Measurements from ENCODE around the gene VSTM1.
"Not testable (repeated sequence)": the region's sequence is repeated elsewhere in the genome, so short reads cannot be mapped to it uniquely, and the experiment has no call there.

Gene VSTM1

DNA sequence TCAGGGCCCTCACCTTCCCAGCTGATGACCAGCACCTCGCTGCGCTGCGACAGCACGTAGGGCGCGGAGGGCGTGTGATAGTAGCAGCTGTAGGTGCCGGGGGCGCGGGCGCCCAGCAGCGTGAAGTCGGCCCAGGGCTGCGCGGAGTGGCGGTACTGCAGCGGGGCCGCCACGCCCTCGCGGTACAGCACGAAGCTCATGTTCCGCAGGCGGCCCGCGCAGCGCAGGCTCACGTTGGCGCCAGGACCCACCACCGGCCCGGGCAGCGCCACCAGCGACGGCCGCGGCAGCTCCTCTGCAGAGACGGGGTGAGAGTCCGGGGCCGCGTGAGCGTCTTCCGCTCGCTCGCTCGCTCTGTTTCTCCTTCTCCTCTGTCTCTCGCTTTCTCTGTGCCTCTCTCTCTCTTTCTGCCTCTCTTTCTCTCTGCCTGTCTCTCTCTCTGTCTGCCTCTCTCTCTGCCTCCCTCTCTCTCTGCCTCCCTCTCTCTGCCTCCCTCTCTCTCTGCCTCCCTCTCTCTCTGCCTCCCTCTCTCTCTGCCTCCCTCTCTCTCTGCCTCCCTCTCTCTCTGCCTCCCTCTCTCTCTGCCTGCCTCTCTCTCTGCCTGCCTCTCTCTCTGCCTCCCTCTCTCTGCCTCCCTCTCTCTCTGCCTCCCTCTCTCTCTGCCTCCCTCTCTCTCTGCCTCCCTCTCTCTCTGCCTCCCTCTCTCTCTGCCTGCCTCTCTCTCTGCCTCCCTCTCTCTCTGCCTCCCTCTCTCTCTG is 32.3 kb upstream of the VSTM1 start:
- not testable (repeated sequence) for H2AK5ac ChIP-seq (ENCODE audit: low read length); H3K4me1 ChIP-seq (ENCODE audit: control insufficient read depth in 1 of 2, insufficient read depth in 2 of 2, low read length in 2 of 2); H3K18ac ChIP-seq (ENCODE audit: low read length); H3K14ac ChIP-seq (ENCODE audit: low read length); H3K27ac ChIP-seq (ENCODE audit: low read depth, low read length); H3K23ac ChIP-seq (ENCODE audit: low read length); H3K36me3 ChIP-seq (ENCODE audit: control insufficient read depth in 1 of 2, insufficient read depth in 2 of 2, low read length in 2 of 2); H2BK120ac ChIP-seq (ENCODE audit: insufficient read depth, low read length, poor library complexity); H3K4ac ChIP-seq (ENCODE audit: low read depth, low read length); H4K12ac ChIP-seq (ENCODE audit: low read depth, low read length); H2BK12ac ChIP-seq (ENCODE audit: low read length); H2BK5ac ChIP-seq (ENCODE audit: low read depth, low read length, poor library complexity); H4K91ac ChIP-seq (ENCODE audit: low read depth, low read length); H3K79me2 ChIP-seq (ENCODE audit: control insufficient read depth, insufficient read depth, low read length, poor library complexity); H3K27me3 ChIP-seq (ENCODE audit: insufficient read depth, low read length); H3K79me1 ChIP-seq (ENCODE audit: low read length); H3K9ac ChIP-seq (ENCODE audit: low read length); H3K9me3 ChIP-seq (ENCODE audit: insufficient read depth, low read depth, low read length)
- H2AFZ ChIP-seq (ENCODE audit: insufficient read depth, low read length, poor library complexity), result peak overlapping the region; percentile 32
- peak overlapping the region; percentile 43 for H3K4me3 ChIP-seq (ENCODE audit: low read depth, low read length)
- H3K4me2 ChIP-seq (ENCODE audit: low read length), result peak overlapping the region; percentile 79
- peak overlapping the region; percentile 14 for H4K8ac ChIP-seq (ENCODE audit: low read depth, low read length)
- no CpG with 5 or more reads among the region's 46 CpGs for WGBS (ENCODE audit: extremely low coverage, insufficient coverage, insufficient read length)
- peak in 1 of 2 donors; percentile 32 for DNase-seq

DNA sequence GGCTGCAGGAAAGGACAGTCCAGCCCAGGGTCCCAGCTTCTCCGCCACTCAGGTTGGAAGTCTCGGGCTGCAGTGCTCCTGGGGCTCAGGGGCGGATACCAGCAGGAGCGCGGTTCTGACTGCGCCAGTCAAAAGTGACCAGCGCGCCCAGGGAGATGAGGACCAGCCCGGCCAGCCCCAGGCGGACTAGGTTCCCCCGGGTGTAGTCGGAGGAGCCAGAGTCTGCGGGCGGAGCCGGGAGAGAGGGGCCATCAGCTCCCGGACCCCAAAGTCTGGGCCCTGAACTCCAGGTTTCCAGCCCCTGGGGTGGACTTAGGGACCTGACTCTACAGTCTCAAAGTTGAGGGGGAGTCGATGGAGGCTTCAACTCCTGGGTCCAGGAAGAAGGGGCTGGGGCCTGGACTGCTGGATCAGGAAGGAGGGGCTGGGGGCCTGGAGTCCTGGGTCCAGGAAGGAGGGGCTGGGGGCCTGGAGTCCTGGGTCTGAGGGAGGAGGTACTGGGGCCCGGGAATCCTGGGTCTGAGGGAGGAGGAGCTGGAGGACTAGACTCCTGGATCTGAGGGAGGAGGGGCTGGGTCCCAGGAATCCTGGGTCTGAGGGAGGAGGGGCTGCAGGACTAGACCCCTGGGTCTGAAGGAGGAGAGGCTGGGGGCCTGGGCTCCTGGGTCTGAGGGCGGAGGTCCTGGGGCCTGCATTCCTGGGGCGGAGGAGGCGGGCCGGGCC is 31.6 kb upstream of the VSTM1 start:
- Histone ChIP-seq H3K4me1 (ENCODE audit: control insufficient read depth in 1 of 2, insufficient read depth in 2 of 2, low read length in 2 of 2) (peaks cover 3 to 6% of the 10 kb centered on the region in 2 experiments), H3K9ac (ENCODE audit: low read length) (no peak overlapping the region), H4K91ac (ENCODE audit: low read depth, low read length) (no peak overlapping the region), H3K79me2 (ENCODE audit: control insufficient read depth, insufficient read depth, low read length, poor library complexity) (no peaks in the 10 kb centered on the region), H4K8ac (ENCODE audit: low read depth, low read length) (peak overlapping the region; percentile 14), H3K23ac (ENCODE audit: low read length) (no peak overlapping the region), H3K4me3 (ENCODE audit: low read depth, low read length) (no peak overlapping the region), H2AK5ac (ENCODE audit: low read length) (no peak overlapping the region), H3K27ac (ENCODE audit: low read depth, low read length) (no peak overlapping the region), H2BK5ac (ENCODE audit: low read depth, low read length, poor library complexity) (no peak overlapping the region), H2BK12ac (ENCODE audit: low read length) (no peak overlapping the region), H3K36me3 (ENCODE audit: control insufficient read depth in 1 of 2, insufficient read depth in 2 of 2, low read length in 2 of 2) (no peaks in the 10 kb centered on the region), H3K18ac (ENCODE audit: low read length) (no peak overlapping the region), H3K27me3 (ENCODE audit: insufficient read depth, low read length) (peaks cover 5% of the 10 kb centered on the region), H2BK120ac (ENCODE audit: insufficient read depth, low read length, poor library complexity) (no peak overlapping the region), H4K12ac (ENCODE audit: low read depth, low read length) (no peak overlapping the region), H3K4me2 (ENCODE audit: low read length) (peak overlapping the region; percentile 79), H3K79me1 (ENCODE audit: low read length) (no peaks in the 10 kb centered on the region), H2AFZ (ENCODE audit: insufficient read depth, low read length, poor library complexity) (no peak overlapping the region), H3K9me3 (ENCODE audit: insufficient read depth, low read depth, low read length) (peaks cover 7% of the 10 kb centered on the region), H3K4ac (ENCODE audit: low read depth, low read length) (no peak overlapping the region), H3K14ac (ENCODE audit: low read length) (no peak overlapping the region)
- no peak for DNase-seq
- no CpG with 5 or more reads among the region's 22 CpGs for WGBS (ENCODE audit: extremely low coverage, insufficient coverage, insufficient read length)

DNA sequence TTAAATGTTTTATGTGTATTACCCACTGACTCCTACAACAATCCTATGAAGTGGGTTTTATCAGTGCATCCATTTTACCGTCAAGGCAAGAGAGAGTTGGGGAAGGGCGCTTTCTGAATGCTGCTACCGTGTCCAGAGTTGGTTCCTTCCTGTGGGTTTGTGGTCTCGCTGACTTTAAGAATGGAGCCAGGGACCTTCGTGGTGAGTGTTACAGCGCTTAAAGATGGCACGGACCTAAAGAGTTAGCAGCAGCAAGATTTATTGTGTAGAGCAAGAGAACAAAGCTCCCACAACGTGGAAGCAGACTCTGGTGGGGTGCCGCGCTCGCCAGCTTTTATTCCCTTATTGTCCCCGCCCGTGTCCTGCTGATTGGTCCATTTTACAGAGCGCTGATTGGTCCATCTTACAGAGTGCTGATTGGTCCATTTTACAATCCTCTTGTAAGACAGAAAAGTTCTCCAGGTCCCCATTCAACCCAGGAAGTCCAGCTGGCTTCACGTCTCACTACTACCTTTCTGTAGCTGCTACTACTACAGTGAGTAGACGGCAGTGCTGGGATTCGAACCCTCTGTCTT is 30.8 kb upstream of the VSTM1 start:
- H2BK5ac ChIP-seq (ENCODE audit: low read depth, low read length, poor library complexity), result no peak overlapping the region
- no peak overlapping the region for H2BK120ac ChIP-seq (ENCODE audit: insufficient read depth, low read length, poor library complexity)
- no peak overlapping the region for H3K14ac ChIP-seq (ENCODE audit: low read length)
- H3K18ac ChIP-seq (ENCODE audit: low read length), result no peak overlapping the region
- no peak overlapping the region for H2AK5ac ChIP-seq (ENCODE audit: low read length)
- H3K4me1 ChIP-seq (ENCODE audit: control insufficient read depth in 1 of 2, insufficient read depth in 2 of 2, low read length in 2 of 2), result peaks cover 3 to 6% of the 10 kb centered on the region in 2 experiments
- H3K27me3 ChIP-seq (ENCODE audit: insufficient read depth, low read length), result peaks cover 5% of the 10 kb centered on the region
- no peaks in the 10 kb centered on the region for H3K36me3 ChIP-seq (ENCODE audit: control insufficient read depth in 1 of 2, insufficient read depth in 2 of 2, low read length in 2 of 2)
- no peak overlapping the region for H3K9ac ChIP-seq (ENCODE audit: low read length)
- H2BK12ac ChIP-seq (ENCODE audit: low read length), result no peak overlapping the region
- H4K8ac ChIP-seq (ENCODE audit: low read depth, low read length), result no peak overlapping the region
- H3K23ac ChIP-seq (ENCODE audit: low read length), result no peak overlapping the region
- no peak overlapping the region for H3K27ac ChIP-seq (ENCODE audit: low read depth, low read length)
- no peak overlapping the region for H2AFZ ChIP-seq (ENCODE audit: insufficient read depth, low read length, poor library complexity)
- no peaks in the 10 kb centered on the region for H3K79me1 ChIP-seq (ENCODE audit: low read length)
- no peak overlapping the region for H4K12ac ChIP-seq (ENCODE audit: low read depth, low read length)
- H3K4me2 ChIP-seq (ENCODE audit: low read length), result no peak overlapping the region
- H3K4me3 ChIP-seq (ENCODE audit: low read depth, low read length), result no peak overlapping the region
- H4K91ac ChIP-seq (ENCODE audit: low read depth, low read length), result no peak overlapping the region
- H3K4ac ChIP-seq (ENCODE audit: low read depth, low read length), result no peak overlapping the region
- H3K9me3 ChIP-seq (ENCODE audit: insufficient read depth, low read depth, low read length), result peaks cover 7% of the 10 kb centered on the region
- no peak for DNase-seq
- H3K79me2 ChIP-seq (ENCODE audit: control insufficient read depth, insufficient read depth, low read length, poor library complexity), result no peaks in the 10 kb centered on the region
- no CpG with 5 or more reads among the region's 17 CpGs for WGBS (ENCODE audit: extremely low coverage, insufficient coverage, insufficient read length)

DNA sequence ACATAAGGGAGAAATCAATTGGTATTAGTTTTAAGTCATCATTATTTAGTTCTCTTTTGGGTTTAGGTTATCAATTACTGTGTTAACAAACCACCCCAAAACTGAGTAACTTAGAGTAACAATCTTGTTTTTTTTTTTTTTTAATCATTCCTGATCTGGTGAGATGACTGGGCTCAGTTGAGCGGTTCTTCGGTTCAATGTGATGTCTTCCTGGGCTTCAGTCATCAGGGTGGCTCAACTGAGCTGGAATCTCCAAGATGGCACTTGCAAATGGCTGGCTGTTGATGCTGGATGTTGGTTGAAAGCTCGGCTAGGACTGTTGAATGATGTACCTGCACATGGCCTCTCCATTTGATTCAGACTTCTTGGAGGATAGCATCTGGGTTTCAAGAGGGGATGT is 20.7 kb upstream of the VSTM1 start:
- H2AK5ac ChIP-seq (ENCODE audit: low read length), result no peak overlapping the region
- no peak for DNase-seq
- no peak overlapping the region for H3K4me3 ChIP-seq (ENCODE audit: low read depth, low read length)
- no peak overlapping the region for H3K14ac ChIP-seq (ENCODE audit: low read length)
- no peaks in the 10 kb centered on the region for H3K36me3 ChIP-seq (ENCODE audit: control insufficient read depth in 1 of 2, insufficient read depth in 2 of 2, low read length in 2 of 2)
- H3K23ac ChIP-seq (ENCODE audit: low read length), result no peak overlapping the region
- H3K4ac ChIP-seq (ENCODE audit: low read depth, low read length), result no peak overlapping the region
- H3K27ac ChIP-seq (ENCODE audit: low read depth, low read length), result no peak overlapping the region
- no peaks in the 10 kb centered on the region for H3K4me1 ChIP-seq (ENCODE audit: control insufficient read depth in 1 of 2, insufficient read depth in 2 of 2, low read length in 2 of 2)
- H2AFZ ChIP-seq (ENCODE audit: insufficient read depth, low read length, poor library complexity), result no peak overlapping the region
- H3K27me3 ChIP-seq (ENCODE audit: insufficient read depth, low read length), result no peaks in the 10 kb centered on the region
- no CpG with 5 or more reads among the region's 3 CpGs for WGBS (ENCODE audit: extremely low coverage, insufficient coverage, insufficient read length)
- H3K18ac ChIP-seq (ENCODE audit: low read length), result no peak overlapping the region
- H3K9me3 ChIP-seq (ENCODE audit: insufficient read depth, low read depth, low read length), result peaks cover 7% of the 10 kb centered on the region
- no peak overlapping the region for H2BK5ac ChIP-seq (ENCODE audit: low read depth, low read length, poor library complexity)
- no peak overlapping the region for H3K9ac ChIP-seq (ENCODE audit: low read length)
- H3K4me2 ChIP-seq (ENCODE audit: low read length), result no peak overlapping the region
- H2BK120ac ChIP-seq (ENCODE audit: insufficient read depth, low read length, poor library complexity), result no peak overlapping the region
- no peak overlapping the region for H4K12ac ChIP-seq (ENCODE audit: low read depth, low read length)
- no peaks in the 10 kb centered on the region for H3K79me2 ChIP-seq (ENCODE audit: control insufficient read depth, insufficient read depth, low read length, poor library complexity)
- no peak overlapping the region for H4K91ac ChIP-seq (ENCODE audit: low read depth, low read length)
- no peaks in the 10 kb centered on the region for H3K79me1 ChIP-seq (ENCODE audit: low read length)
- H4K8ac ChIP-seq (ENCODE audit: low read depth, low read length), result no peak overlapping the region
- H2BK12ac ChIP-seq (ENCODE audit: low read length), result no peak overlapping the region
